AG08395 (cell line): Measurements from ENCODE around the gene LRRTM4.
"Not testable (repeated sequence)": the region's sequence is repeated elsewhere in the genome, so short reads cannot be mapped to it uniquely, and the experiment has no call there.

Source experiments
- DNase-seq: peaks from one replicate; pipeline ENCODE4 v3.0.0; 2012; ENCODE audit warnings: mixed read lengths, low spot score

Gene LRRTM4

GRCh38 chr2:77164021-77164420 is 358.2 kb downstream of the LRRTM4 start:
- DNase-seq = not testable (repeated sequence)

- no peak for DNase-seq
These were observed 361.2 kb downstream of the LRRTM4 start for GRCh38 chr2:77161009-77161408.

- DNase-seq = no peak
These were observed 365.6 kb downstream of the LRRTM4 start for GRCh38 chr2:77156599-77156998.

- DNase-seq = no peak
These were observed 366.7 kb downstream of the LRRTM4 start for GRCh38 chr2:77155511-77155910.

GRCh38 chr2:77149565-77149964 is 372.6 kb downstream of the LRRTM4 start:
- DNase-seq = no peak

GRCh38 chr2:77147153-77147552 is 375.0 kb downstream of the LRRTM4 start:
- DNase-seq = no peak

GRCh38 chr2:77144772-77145171 is 377.4 kb downstream of the LRRTM4 start:
- DNase-seq = no peak

- no peak for DNase-seq
These were observed 380.0 kb downstream of the LRRTM4 start for GRCh38 chr2:77142141-77142540.

GRCh38 chr2:77128479-77128878 is 393.7 kb downstream of the LRRTM4 start:
- not testable (repeated sequence) for DNase-seq

GRCh38 chr2:77127345-77127744 is 394.8 kb downstream of the LRRTM4 start:
- no peak for DNase-seq

GRCh38 chr2:77121518-77121917 is 400.7 kb downstream of the LRRTM4 start:
- no peak for DNase-seq

- DNase-seq = no peak
These were observed 402.8 kb downstream of the LRRTM4 start for GRCh38 chr2:77119333-77119732.

GRCh38 chr2:77108915-77109314 is 413.3 kb downstream of the LRRTM4 start:
- no peak for DNase-seq

- DNase-seq = no peak
These were observed 417.2 kb downstream of the LRRTM4 start for GRCh38 chr2:77105008-77105407.

GRCh38 chr2:77104554-77104953 is 417.6 kb downstream of the LRRTM4 start:
- DNase-seq = no peak

GRCh38 chr2:77102927-77103326 is 419.2 kb downstream of the LRRTM4 start:
- no peak for DNase-seq

- DNase-seq = no peak
These were observed 420.3 kb downstream of the LRRTM4 start for GRCh38 chr2:77101796-77102452.

- DNase-seq = no peak
These were observed 422.2 kb downstream of the LRRTM4 start for GRCh38 chr2:77099961-77100360.

GRCh38 chr2:77095525-77095924 is 426.7 kb downstream of the LRRTM4 start:
- DNase-seq = not testable (repeated sequence)

- no peak for DNase-seq
These were observed 427.1 kb downstream of the LRRTM4 start for GRCh38 chr2:77095096-77095495.

GRCh38 chr2:77088424-77088823 is 433.8 kb downstream of the LRRTM4 start:
- DNase-seq = not testable (repeated sequence)

GRCh38 chr2:77087987-77088414 is 434.2 kb downstream of the LRRTM4 start:
- DNase-seq = no peak

- no peak for DNase-seq
These were observed 435.7 kb downstream of the LRRTM4 start for GRCh38 chr2:77086478-77086877.

- DNase-seq = no peak
These were observed 436.1 kb downstream of the LRRTM4 start for GRCh38 chr2:77086051-77086450.
